ENCODE results near the gene GMEB2. TPM values are rescaled to one million over a fixed set of nuclear protein-coding genes. Genes with fewer than 3 reads are reported as not detected.
"Not testable (repeated sequence)": the region's sequence is repeated elsewhere in the genome, so short reads cannot be mapped to it uniquely, and the experiment has no call there.

GMEB2 gene
- polyA plus RNA-seq, 1 of the 3 experiments (the other 2 are of a cell fraction), result 6.5 TPM

- no peak for TF ChIP-seq CTCF (IDR thresholded peaks at IDR 0.05)
Observed at GRCh38 chr20:63660622-63661021, 33.7 kb upstream of the GMEB2 start (continued).

GRCh38 chr20:63660174-63660573, 33.3 kb upstream of the GMEB2 start:
- CTCF ChIA-PET; H3K4me3 ChIP-seq (ENCODE audit: low read depth in 2 of 2, low read length in 1 of 2); POLR2A ChIA-PET; H3K9me2 ChIP-seq; H3K27ac ChIP-seq (ENCODE audit: low read depth in 2 of 2, low read length in 1 of 2); DNase-seq; H3K9ac ChIP-seq; H2AFZ ChIP-seq (ENCODE audit: low read depth); H3K9me3 ChIP-seq; H3K4me2 ChIP-seq; H4K20me1 ChIP-seq (ENCODE audit: insufficient read depth); H3F3A ChIP-seq (replicated peaks; ENCODE audit: insufficient read depth); H3K27me3 ChIP-seq (ENCODE audit: insufficient read depth): not testable (repeated sequence)
- WGBS (ENCODE audit: low lambda C conversion rate), result 92% methylated on average over 10 of the region's 10 CpGs
- H3K79me2 ChIP-seq (ENCODE audit: insufficient read depth), result peaks cover 30% of the 10 kb centered on the region
- peaks cover 0 to 39% of the 10 kb centered on the region in 2 experiments for H3K36me3 ChIP-seq (replicated peaks in 1 of 2; ENCODE audit: control insufficient read depth in 1 of 2, insufficient read depth in 2 of 2, low read length in 1 of 2)
- peaks cover 5 to 19% of the 10 kb centered on the region in 2 experiments; a peak in 2 of 4 replicates for H3K4me1 ChIP-seq (ENCODE audit: control insufficient read depth in 1 of 2, insufficient read depth in 2 of 2, low read depth in 1 of 2, low read length in 1 of 2)

- Histone ChIP-seq H3K9me3 (no peaks in the 10 kb centered on the region), H4K20me1 (ENCODE audit: insufficient read depth) (no peaks in the 10 kb centered on the region), H3K9me2 (no peaks in the 10 kb centered on the region), H3F3A (replicated peaks; ENCODE audit: insufficient read depth) (peaks cover 8% of the 10 kb centered on the region), H3K36me3 (replicated peaks in 1 of 2; ENCODE audit: control insufficient read depth in 1 of 2, insufficient read depth in 2 of 2, low read length in 1 of 2) (peaks cover 0 to 39% of the 10 kb centered on the region in 2 experiments), H3K4me3 (ENCODE audit: low read depth in 2 of 2, low read length in 1 of 2) (peak overlapping the region; percentile 91 to 97), H3K79me2 (ENCODE audit: insufficient read depth) (peaks cover 30% of the 10 kb centered on the region), H3K9ac (peak overlapping the region; percentile 62), H2AFZ (ENCODE audit: low read depth) (no peak overlapping the region), H3K27ac (ENCODE audit: low read depth in 2 of 2, low read length in 1 of 2) (peak overlapping the region in 1 of 2 experiments; percentile 59; a peak in 2 of 4 replicates), H3K27me3 (ENCODE audit: insufficient read depth) (no peaks in the 10 kb centered on the region), H3K4me2 (peak overlapping the region; percentile 82), H3K4me1 (ENCODE audit: control insufficient read depth in 1 of 2, insufficient read depth in 2 of 2, low read depth in 1 of 2, low read length in 1 of 2) (peaks cover 5 to 23% of the 10 kb centered on the region in 2 experiments; a peak in 2 of 4 replicates)
- WGBS (ENCODE audit: low lambda C conversion rate), result 55% methylated on average over 13 of the region's 13 CpGs
- ChIA-PET POLR2A (no interaction called here), CTCF (no interaction called here)
- no peak for DNase-seq
- no peak for TF ChIP-seq MEF2A (IDR thresholded peaks at IDR 0.05; ENCODE audit: borderline replicate concordance, low read depth)
- TF ChIP-seq USF1 (IDR thresholded peaks at IDR 0.05; ENCODE audit: borderline replicate concordance, low read depth), result no peak
- TF ChIP-seq RFX5 (IDR thresholded peaks at IDR 0.05; ENCODE audit: low read length), result no peak
- TF ChIP-seq IRF3 (IDR thresholded peaks at IDR 0.05; ENCODE audit: low read depth, low read length), result no peak
- no peak for TF ChIP-seq ELF1 (IDR thresholded peaks at IDR 0.05)
- TF ChIP-seq RXRA (IDR thresholded peaks at IDR 0.05; ENCODE audit: borderline replicate concordance, low read depth), result no peak
- no peak for TF ChIP-seq FOXJ3 (CRISPR knock-in tag; IDR thresholded peaks at IDR 0.05)
- TF ChIP-seq REST (IDR thresholded peaks at IDR 0.05; ENCODE audit: low read depth, low read length), result no peak
- no peak for TF ChIP-seq ZBTB33 (IDR thresholded peaks at IDR 0.05; ENCODE audit: borderline replicate concordance, low read depth)
- TF ChIP-seq GATA2 (CRISPR knock-in tag; IDR thresholded peaks at IDR 0.05), result no peak
- TF ChIP-seq TEAD4 (IDR thresholded peaks at IDR 0.05; ENCODE audit: borderline replicate concordance, insufficient read depth), result no peak
- no peak for TF ChIP-seq MAX (IDR thresholded peaks at IDR 0.05; ENCODE audit: low read depth)
- no peak for TF ChIP-seq JUND (IDR thresholded peaks at IDR 0.05)
- no peak for TF ChIP-seq FOSL2 (IDR thresholded peaks at IDR 0.05; ENCODE audit: borderline replicate concordance, low read depth)
- TF ChIP-seq EZH2phosphoT487 (IDR thresholded peaks at IDR 0.05; ENCODE audit: borderline replicate concordance, low read depth), result no peak
Observed at GRCh38 chr20:63659370-63659769, 32.5 kb upstream of the GMEB2 start.
